GM19240 (cell line): ENCODE measurements around the gene CLSTN2.

Experiments
- DNase-seq: peaks from one replicate; pipeline ENCODE4 v3.0.0; 2011; ENCODE audit warnings: low spot score; ENCODE audit not compliant: insufficient read length

CLSTN2 gene

DNA sequence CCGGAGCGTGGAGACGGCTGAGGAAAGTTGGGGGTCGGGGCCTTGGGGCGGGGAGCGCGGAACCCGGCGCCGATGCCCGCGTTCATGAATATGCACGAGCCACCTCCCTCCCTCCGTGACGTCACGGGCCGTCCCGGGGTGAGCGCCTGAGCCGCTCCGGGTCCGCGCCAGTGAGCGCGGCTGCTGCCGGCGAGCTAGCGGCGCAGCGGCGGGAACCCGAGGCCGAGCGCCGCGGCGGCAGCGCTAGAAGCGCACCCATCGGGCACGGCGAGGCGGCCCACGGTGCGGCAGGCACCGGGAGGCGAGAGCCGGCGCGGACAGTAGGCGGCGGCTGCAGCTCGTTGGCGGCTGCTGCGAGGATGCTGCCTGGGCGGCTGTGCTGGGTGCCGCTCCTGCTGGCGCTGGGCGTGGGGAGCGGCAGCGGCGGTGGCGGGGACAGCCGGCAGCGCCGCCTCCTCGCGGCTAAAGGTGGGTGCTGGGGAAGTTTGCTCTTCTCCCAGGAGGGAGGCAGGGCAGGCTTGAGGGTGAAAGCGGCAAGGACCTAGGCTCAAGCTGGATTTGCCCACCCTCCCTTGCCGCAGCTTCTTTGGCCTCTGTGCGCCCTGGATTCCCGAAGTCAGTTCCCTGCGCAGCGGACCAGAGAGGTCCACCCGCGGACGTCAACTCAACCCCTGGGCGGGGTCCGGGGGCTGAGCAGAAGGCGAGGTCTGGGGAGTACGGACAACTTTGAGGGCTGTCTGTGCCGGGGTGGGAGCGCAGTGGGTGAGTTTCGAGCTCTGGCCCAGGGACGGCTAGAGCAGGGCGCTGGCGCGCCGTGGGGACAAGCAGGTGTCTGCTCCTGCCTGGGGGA lies at the start of gene CLSTN2:
Gene CLSTN2, plus strand, starts transcription at position 170 of the 850 bp plus-strand sequence.
- DNase-seq: peak; percentile 13

DNA sequence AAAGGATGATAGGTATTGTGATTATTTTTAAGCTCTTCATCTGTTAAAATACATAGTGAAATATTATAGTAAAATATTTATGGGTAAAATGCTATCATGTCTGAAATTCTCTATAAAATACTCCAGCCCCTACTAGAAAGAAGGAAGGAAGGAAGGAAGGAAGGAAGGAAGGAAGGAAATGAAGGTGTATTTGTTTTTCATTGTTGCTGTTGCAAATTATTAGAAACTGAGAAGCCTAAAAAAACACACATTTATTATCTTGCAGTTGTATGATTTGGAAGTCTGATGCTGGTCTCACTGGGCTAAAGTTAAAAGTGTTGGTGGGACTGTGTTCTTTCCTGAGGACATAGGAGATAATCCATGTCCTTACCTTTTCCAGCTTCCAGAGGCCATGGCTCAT lies 47.6 kb upstream of the CLSTN2 start:
- no peak for DNase-seq

DNA sequence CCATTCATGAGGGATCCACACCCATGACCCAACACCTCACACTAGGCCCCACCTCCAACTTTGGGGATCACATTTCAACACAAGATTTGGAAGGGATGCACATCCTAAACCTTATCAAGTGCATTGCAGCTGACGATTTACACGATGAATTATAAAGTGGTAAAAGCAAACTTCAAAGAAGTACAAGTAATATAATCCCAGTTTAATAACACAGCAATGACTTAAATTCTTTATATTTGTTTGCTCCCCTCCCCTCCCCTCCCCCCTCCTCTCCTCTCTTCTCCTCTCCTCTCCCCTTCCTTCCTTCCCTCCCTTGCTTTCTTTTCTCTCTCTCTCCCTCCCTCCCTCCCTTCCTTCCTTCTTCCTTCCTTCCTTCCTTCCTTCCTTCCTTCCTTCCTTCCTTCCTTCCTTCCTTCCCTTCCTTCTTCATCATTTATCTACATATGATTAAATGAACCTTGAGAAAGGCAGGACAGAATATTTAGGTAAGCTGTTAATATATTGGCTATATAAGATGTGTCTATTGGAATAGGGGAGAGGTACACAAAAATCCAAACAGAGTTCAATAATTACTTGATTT lies 46.3 kb upstream of the CLSTN2 start:
- no peak for DNase-seq

DNA sequence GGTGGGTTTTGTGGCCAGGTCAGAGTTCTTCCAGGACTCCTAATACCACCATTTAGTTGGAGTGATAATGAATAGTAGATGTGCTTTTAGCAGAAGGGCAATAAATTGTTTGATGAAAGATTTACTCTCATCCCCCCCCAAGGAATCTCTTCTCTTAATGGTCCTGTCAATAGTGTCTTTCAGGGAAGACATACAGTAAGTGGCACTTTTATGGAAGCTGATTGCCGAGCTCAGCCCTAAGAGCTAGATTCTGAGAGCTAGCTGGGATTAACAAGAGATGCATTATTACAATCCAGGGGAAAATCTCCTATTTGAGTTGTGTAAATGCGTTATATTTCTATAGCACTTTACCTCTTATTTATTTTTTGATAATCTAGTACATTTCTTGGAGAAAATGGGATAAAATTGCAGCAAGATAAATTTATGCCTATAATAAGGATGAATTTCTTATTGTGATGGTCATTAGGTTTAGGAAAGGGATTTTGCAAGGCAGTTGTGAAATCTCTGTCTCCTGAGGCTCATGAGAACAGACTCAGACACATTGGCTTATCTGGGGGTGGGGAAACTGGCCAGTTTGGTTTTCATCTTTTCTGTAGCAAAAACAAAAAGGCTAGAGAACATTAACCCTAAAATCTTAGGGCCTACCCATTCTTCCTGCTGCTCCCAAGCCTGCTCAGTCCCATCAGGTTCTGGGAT lies 41.6 kb upstream of the CLSTN2 start:
- no peak for DNase-seq

DNA sequence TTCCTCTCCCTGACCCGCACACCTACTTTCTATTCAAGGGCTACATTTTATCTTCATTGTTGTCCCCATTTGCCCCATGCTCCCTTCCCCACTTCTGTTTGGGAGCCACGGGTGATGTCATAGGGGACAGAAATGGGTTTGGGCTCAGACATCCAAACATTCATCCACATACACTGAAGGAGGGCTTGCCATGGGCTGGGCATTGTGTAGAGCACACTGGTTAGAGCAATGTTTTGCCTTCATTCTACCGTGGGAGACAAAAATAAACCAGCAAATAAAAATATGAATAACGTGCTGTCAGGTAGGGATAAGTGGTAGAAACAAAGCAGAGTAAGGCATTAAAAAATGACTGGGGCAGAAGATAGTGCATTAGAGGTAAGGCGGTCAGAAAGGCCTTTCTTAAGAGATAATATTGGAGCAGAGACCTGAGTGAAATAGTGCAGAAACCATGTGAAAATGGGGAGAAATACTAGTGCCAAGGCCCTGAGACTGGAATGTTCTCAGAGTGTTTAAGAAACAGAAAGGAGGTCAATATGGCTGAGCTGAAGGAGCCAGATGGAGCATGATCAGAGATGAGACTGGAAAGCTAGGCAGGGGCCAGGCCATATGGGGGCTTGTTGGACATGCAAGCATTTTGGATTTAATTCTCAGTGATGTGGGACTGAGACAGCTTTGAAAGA lies 40.9 kb upstream of the CLSTN2 start:
- DNase-seq: no peak

DNA sequence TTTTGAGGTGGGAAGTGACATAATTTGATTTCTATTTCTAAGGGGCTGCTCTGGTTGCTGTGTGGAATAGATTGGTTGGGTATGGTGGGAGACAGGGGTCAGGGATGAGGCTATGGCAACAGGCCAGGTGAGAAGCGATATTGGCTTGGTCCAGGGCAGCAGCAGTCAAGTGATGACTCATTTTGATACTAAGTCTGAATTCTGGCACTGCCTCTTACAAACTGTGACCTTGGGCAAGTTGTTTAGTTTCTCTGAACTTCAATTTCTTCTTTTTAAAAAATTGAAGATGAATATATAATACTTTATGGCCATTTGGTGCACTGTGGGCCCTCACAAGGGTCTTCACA lies 40.4 kb upstream of the CLSTN2 start:
- DNase-seq: no peak

DNA sequence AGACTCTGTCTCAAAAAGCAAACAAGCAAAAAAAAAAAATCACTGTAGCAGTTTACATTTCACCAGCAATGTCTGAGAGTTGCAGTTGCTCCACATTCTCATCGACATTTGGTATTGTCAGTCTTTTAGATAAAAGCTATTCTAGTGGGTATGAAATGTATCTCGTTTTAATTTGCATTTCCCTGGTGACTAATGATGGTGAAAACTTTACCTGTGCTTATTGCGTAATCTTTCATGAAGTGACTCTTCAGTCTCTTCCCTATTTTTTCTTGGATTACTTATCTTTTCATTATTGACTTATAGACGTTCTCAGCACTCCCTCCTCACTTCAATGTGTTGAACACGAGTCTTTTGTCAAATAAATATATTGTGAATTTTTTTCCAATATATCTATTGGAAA lies 37.2 kb upstream of the CLSTN2 start:
- DNase-seq: no peak

DNA sequence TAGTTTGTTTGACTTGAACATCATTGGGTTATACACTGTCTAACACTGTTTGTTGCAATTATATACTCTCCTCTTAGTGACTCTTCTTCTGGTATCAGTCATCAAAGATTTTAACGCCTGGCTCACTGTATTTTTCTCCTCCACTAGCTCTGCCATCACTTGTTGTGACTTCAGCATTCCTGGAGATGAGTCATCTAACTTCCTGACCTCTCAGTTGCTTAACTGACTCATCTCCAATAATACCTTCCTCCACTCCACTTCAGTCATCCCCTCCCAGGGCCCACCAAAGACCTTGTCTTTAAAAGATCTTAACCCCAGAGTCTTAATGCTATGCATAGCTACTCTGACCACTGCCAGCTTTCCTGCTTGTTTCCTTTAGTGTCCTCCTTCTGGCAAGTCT lies 28.6 kb upstream of the CLSTN2 start:
- DNase-seq: no peak

DNA sequence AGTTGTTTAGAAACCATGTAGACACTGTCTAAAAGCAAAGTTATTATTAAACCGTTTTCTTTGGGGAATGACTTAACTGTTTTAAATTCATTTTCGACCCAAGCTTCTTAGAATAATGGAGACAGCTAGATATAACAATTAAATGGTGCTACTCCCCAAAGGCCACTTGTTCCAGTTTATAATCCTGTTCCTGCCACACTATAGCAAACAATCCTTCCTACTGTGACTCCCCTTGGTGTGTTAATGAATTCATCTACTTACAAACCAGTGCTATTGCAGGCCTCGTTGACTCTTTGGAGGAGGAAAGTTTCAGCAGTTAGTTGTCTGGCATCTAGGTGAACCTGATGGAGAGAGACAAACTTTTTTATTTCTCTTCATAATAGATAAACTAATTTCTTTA lies 25.2 kb upstream of the CLSTN2 start:
- no peak for DNase-seq

DNA sequence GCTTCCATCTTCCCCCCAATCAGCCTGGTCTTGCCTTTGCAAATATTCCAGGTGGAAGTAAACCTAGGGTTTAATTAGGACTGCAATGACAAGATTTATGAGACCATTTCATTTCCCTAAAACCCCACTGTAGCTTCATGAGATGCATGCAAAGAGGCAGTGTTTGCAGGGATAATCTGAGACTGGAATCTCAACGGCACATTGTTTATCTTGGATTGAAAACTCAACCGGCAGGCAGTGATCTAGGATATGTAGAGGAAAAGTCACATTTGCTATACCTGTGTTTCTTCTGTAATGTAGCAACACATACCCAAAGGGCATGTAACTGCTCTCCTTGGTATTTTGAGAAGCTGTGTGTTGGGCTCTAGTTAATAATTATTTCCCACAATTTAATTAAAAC lies 18.7 kb upstream of the CLSTN2 start:
- DNase-seq: no peak

DNA sequence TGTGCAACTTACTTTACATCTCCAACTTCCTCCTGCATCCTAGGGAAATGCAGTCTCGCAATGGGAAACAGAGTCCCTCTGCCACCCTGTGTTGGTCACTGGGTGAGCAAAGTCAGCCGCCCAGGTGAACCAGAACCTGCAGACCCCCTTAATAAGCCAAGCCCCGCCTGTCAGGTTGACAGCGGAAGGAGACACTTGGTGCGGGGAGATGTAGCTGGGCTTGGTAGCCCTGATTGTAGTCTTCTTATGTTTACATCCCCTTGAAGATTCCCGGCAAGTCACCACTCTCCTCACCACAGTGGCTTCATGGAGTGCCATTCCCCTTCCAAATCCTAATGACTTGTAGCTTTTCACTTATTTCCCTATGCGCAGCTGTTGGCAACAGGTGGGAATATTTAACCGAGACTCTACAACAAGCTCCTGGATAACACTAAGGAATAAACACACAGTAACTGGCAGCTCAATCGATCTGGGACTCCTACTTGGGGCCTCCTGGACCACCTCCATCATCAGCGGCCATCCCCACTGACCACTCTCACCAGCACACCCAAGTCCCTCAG lies 17.7 kb upstream of the CLSTN2 start:
- DNase-seq: no peak

DNA sequence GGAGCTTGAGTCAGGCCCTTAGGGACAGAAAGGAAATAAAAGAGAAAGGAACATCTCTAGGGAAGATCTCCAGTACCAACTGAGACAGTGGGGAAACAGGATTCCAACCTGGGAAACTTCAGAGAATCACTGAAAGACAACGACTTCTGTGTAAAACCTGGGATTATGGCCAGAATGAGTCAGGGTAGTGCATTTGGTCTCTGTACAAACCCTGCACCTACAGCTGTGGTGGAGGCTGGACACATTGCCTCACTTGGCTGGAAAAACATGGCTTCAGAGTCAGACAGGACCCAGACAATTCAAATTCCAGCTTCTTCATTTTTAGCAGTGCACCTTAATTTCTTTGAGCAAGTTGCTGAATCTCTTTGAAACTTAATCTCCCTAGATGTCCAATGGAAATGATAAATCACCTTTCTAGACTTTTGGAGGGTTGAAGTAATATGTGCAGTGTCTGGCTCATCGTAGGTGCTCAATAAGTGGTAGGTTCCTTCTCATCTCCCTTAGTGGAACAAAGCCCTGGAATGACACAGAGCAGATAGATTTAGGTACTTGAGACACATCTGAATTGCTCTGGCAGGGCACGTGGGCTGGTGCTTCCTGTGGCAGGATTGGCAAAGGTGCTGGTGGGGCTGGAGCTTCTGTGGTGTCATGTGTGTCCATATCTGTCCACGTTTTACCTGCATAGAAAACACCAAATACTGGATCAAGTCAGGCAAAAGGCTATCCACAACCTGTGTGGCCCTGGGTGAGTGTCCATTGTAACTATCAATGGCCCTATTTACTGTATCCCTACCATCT lies 6.1 kb upstream of the CLSTN2 start:
- no peak for DNase-seq

DNA sequence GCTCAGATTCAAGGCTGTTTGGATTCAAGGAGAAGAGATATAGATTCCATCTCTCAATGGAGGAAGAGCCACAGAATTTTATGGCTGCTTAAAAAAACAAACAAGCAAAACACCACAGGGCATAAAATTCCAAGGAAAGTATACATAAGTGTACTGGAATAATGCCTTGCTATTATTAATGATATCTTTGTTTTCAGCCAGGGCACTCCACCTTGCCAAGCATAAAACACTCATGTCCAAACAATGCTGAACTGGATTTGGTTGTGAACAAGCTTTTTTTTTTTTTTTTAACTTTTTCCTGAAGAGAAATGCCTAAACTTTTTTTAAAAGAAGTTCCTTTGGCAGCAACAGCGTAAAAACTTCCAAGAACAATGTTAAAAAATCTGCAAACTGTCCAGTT lies 4.8 kb upstream of the CLSTN2 start:
- DNase-seq: no peak

DNA sequence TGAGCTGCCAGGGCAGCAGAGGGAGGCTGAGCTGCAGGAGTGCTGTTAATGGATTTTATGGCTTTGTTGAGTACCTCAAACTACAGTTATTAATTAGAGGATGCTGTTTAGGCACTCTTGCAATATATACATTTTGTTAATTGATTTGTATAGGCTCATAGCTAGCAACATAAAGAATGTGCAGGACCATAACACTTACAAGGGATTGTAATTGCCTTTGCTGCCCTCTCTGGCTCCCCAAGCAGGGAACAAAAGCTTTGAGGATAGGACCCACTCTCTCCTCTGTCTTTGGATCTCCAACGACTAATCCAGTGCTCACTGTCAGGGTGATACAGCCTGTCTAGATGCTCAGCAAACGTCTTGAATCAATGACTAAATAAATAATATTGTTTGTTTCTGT lies 1.2 kb upstream of the CLSTN2 start:
- DNase-seq: no peak

DNA sequence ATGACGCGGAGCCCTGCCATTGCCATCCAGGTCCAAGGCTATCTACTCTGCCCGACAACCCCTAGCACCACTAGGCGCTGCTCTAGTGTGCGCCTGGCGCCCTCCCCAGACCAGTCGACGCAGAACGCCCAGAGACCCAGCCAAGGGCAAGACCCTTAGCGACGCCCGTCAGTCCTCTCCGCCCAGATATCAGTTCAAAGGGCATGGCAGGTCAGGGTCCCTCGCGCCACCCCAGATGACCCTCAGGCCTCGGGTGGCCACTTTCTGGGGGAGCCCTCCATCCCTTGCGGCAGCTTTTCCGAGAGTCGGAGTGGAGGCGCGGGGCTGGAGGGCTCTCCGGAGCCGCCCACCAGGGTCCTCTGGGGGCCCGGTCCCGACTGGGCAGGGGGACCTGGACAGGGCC lies 371 bp upstream of the CLSTN2 start:
- DNase-seq: no peak

DNA sequence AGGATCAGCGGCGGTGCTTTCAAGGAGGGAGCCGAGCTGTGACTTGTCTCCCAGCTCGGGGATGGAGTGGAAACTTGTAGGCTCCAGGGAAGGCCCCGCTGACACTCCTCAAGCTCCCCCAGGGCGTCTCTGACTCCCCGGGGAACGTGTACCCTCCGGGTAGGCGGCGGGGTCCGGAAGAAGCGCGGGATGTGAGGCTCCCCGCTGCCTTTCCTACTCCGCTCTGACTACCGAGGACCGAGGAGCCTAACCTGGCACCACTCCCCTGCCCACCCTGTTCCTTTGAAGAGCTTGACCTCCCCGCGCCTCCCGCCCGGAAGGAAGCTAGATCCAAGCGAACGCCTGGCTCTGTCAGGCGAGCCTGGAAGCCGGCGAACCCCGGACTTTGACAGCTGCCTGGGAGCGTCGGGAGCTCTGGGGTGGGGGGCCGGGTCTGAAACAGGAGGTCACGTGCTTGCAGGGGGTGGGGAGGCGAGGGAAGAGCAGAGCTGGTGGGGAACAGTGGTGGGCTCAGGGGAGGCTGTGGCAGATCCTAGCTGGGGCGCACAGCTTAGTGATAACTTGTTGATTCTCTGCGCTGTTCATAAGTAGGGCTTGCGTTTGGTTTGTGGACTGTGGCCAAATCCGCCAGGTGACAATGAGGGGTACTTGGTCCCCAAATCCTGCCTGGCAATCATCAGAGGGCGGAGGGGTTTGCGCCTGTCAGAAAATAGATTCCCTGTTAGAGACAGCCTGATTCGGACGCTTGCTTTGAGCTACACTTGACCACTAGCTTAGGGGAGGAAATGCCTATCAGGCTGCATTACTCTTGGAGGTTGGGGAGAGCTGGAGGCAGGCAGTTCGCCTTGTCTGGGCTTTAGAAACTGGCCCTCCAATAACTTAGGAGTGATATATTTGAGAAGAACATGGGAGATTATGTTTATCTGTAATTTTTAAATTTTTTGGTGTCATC lies 1.2 kb downstream of the CLSTN2 start:
- DNase-seq: no peak

DNA sequence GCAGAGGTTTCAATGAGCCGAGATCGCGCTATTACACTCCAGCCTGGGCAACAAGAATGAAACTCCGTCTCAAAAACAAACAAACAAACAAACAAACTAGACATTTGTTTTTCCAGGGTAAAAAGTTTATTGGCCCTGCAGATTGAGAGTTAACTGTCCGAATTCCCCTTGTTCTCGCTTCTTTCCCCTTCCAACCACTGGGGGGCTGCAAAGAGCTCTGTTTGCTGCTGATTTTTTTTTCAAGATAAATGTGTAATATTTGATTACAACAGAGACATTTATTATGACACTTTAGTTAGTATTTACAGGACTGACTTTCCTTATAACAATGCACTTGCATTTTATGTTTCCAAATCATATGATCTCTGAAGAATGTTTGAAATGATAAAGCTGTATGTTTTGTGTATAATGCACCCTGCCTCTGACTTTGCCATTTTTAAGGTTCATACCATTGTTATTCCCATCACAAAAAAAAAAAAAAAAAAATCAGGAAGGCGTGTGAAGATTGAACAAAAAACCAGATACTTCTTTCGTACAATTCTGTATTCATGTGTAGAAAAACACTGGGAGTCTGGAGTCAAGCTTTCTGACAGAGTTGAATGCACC lies 2.8 kb downstream of the CLSTN2 start:
- peak; percentile 16 for DNase-seq

DNA sequence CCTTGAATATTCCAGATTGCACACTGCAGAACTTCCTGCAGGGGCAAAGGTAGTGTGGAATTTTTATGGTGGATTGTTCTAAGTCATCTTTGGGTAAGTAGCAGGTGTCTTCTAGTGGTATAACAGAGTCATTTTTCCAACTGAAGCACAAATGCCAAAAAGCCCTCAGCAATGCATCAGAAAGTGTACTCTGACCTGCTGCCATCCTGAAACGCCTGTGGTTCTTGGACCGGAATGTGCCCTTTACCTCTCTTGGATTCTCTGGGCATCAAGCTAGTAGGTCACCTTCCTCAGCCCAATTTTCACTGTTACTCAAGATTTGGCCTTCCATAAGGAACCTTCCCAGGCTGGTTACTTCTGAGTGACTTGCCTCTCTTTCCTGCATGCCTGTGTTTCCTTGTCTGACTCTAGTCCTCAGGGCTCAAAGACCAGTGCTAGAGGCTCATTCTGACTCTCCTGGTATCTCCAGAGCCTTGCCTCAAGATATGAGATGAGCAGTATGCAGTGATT lies 4.8 kb downstream of the CLSTN2 start:
- no peak for DNase-seq

DNA sequence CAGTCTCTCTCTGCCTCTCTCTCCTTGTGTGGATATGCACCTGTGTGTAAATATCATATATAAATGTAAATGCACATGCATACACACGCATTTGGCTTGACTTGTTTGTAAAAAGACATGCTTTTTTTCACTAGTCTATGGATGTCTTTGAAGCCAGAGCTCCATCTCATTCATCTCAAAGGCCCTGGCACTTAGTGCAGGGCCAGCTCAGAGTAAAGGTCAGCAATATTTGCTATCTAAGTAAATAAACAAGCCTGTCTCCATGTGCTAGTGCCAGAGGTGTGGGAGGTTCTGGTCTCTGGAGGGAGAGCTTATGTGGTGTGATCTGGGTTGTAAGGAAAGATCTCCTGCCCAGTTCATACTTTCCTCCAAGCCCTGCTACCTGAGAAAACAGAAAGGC lies 5.6 kb downstream of the CLSTN2 start:
- no peak for DNase-seq
